ENCODE results near the gene UBE2G1.

- TF ChIP-seq POLR2AphosphoS5 (IDR thresholded peaks at IDR 0.05; ENCODE audit: low read depth, low read length) (no peak), SIN3A (IDR thresholded peaks at IDR 0.05; ENCODE audit: borderline replicate concordance, insufficient read depth, low read length) (no peak), TAF1 (IDR thresholded peaks at IDR 0.05; ENCODE audit: borderline replicate concordance, insufficient read depth, low read length) (no peak), FOXP2 (optimal IDR thresholded peaks at IDR 0.05; ENCODE audit: borderline replicate concordance, extremely low read depth, extremely low read length, insufficient read depth) (no peak), REST (IDR thresholded peaks at IDR 0.05; ENCODE audit: insufficient read depth in 1 of 2, low read depth in 2 of 2, low read length in 2 of 2) (no peak)
Measured at GRCh38 chr17:4221163-4221562, 145.3 kb downstream of the UBE2G1 start.
